Measurements from ENCODE around the gene ITGB2. TPM values are rescaled to one million over a fixed set of nuclear protein-coding genes. Genes with fewer than 3 reads are reported as not detected.
A peak's percentile ranks its signal among the peaks of the same experiment; 100 is the strongest.

The ITGB2 gene
- total RNA-seq (100 to 1,000 TPM; 159 to 165 TPM), polyA plus RNA-seq (847 TPM)

DNA sequence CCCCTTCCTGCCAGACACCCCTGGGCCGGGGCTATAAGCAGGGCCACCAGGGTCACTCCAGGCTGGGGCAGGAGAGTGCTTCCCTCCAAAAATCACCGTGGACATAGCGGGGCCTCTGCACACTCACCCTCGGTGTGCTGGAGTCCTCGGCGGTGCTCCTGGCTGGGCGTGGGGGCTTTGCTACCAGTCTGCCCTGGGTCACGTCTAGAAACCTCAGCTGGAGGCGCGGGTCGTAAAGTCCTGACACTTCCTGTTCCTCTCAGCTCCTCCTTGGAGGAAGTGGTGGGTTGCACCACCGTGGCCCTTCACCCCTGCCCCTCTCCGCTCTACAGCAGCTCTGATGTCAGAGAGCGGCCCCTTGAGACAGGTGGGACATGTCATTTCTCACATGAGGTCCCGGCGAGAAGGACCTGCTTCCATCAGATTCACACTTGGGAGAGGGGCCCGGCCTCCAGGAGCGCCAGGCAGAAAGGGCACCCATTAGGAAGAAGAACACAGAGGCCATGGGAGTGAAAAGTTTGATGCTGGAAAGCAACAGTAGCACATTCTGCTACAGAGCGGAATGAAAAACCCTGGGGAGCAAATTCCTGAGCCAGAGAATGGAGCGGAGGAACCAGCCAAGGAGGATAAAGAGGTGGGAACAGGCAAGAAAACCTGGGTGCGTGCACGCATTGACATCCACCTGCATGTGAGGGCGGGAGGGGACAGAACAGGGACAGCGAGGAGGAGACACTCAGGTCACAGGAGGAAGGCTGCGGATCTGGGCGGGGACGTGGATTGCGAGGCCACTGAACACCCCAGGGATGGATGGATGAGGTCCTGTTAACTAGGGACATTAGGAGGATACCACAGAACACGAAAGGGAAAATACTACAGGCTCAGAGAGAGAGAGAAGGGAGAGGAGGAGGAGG is at the start of gene ITGB2:
Gene ITGB2 (minus strand): TSS at position 206 of the 911 bp plus-strand sequence. CDS start 10,117 bp downstream, outside the sequence.
- POLR2A ChIA-PET, result interaction anchor here (0.5 to 2.4 kb wide), 4 partner anchors 10 to 1144 kb away, joined by 3 to 10 read pairs (median 3); partner anchors contain the start of gene SUMO3
- CTCF ChIA-PET, result interaction anchor here (0.8 to 12.5 kb wide), 4 partner anchors 10 to 121 kb away, joined by 3 to 219 read pairs (median 3); no protein-coding TSS in a partner anchor
- peak; percentile 49 to 81 (median 54) for DNase-seq
- Histone ChIP-seq H3K27me3 (ENCODE audit: insufficient read depth, low read length, poor library complexity, severe bottlenecking) (no peaks in the 10 kb centered on the region), H3K36me3 (ENCODE audit: insufficient read depth, low read length) (peaks cover 3% of the 10 kb centered on the region), H3K9me3 (ENCODE audit: low read length) (no peaks in the 10 kb centered on the region), H3K4me1 (ENCODE audit: insufficient read depth, low read length) (peaks cover 65% of the 10 kb centered on the region), H3K4me3 (ENCODE audit: low read length) (peak within 1 kb of the TSS; percentile 94), H3K27ac (ENCODE audit: low read depth, low read length) (peak within 1 kb of the TSS; percentile 71)
- Mint-ChIP-seq H3K4me1 (peaks cover 68 to 90% (median 82%) of the 10 kb centered on the region in 3 donors), H3K4me3 (peak within 1 kb of the TSS; percentile 95 to 100 (median 99)), H3K27ac (peak within 1 kb of the TSS; percentile 88 to 99 (median 97)), H3K9me3 (no peaks in the 10 kb centered on the region), H3K27me3 (no peaks in the 10 kb centered on the region), H3K36me3 (peaks cover 0 to 33% (median 6%) of the 10 kb centered on the region in 3 donors)

DNA sequence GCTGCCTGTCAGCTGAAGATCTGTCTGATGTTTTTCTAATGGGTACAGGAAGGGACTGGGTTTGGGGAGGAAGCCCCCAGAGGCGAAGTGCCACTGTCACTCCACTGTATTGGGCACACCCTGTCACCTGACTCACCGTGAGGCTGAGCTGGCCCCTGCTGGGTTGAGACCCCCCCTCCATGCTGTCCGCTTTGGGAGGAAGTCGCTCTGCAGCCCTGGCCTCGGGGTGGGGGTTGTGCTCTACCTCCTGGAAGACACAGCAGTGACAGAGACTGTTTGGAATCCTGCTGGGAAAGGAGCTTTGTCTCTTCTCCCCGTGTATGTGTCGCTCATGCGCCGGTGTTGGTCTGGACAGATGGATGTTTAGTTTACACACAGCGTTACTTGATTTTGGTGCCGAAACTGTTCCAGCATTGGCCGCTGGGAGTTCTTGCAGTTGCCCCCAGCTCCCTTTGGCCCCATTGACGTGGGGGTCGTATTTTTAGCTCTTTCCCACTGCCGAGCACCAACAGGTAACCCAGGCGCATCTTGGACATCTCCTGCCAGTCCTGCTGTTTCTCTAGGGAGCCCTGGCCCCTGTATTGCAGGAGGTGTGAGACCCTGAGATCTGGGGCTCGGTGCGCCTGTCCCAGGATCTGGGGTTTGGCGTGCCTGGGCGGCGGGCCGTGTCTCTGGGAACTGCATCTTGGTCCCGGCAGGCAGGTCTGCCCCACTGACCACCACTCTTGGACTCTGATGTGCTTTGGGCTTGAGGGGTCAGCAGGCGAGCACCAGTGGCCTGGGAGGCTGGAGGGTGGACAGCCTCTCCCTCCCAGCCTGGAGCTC is 49.4 kb upstream of the ITGB2 start:
- POLR2A ChIA-PET, result no interaction called here

DNA sequence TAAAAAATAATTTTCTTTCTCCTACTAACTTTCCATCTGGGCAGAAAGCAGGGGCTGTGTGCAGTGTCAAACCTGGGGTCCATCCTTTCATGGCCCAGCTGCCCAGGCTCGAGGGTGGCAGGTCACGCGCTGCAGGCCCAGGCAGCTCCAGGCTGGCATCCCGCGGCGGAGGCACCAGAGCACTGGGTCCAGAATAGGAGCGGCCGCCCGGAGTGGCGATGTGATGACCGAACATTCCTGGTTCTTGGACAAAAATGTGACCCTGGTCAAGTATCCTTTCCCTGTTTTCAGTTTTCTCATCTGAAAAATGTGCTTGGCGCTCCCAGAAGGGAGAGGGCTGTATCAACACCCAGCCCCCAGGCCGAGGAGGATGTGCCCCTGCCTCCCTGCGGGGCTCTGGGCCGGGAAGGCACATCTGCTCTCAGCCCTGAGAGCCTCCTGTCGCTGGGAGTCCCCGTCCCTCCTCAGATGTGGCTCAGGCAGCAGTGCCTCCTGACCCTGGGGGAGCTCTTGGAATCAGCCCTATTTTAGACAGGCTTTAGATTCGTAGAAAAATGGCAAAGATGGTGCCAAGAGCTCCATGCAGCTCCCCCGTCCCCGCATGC is 48.5 kb upstream of the ITGB2 start:
- Histone ChIP-seq H3K36me3 (ENCODE audit: insufficient read depth, low read length) (no peaks in the 10 kb centered on the region), H3K27ac (ENCODE audit: low read depth, low read length) (no peak overlapping the region), H3K4me3 (ENCODE audit: low read length) (no peak overlapping the region), H3K4me1 (ENCODE audit: insufficient read depth, low read length) (peaks cover 29% of the 10 kb centered on the region), H3K27me3 (ENCODE audit: insufficient read depth, low read length, poor library complexity, severe bottlenecking) (no peaks in the 10 kb centered on the region), H3K9me3 (ENCODE audit: low read length) (no peaks in the 10 kb centered on the region)
- peaks cover 34 to 50% (median 38%) of the 10 kb centered on the region in 3 donors for H3K4me1 Mint-ChIP-seq
- peak overlapping the region in 4 of 8 donors; percentile 42 to 84 (median 54) for H3K27ac Mint-ChIP-seq
- H3K4me3 Mint-ChIP-seq, result peak overlapping the region in 2 of 7 donors; percentile 60 to 68
- H3K36me3 Mint-ChIP-seq, result peaks cover 0 to 32% (median 10%) of the 10 kb centered on the region in 3 donors
- no peaks in the 10 kb centered on the region for H3K9me3 Mint-ChIP-seq
- ChIA-PET POLR2A (no interaction called here), CTCF (interaction anchor here (1.4 kb wide), 1 partner anchor 169 kb away, joined by 4 read pairs; no protein-coding TSS in a partner anchor)
- DNase-seq, result no peak
- no peaks in the 10 kb centered on the region for H3K27me3 Mint-ChIP-seq

More for the DNA sequence above, 49.4 kb upstream of the ITGB2 start:
- Mint-ChIP-seq H3K27me3 (no peaks in the 10 kb centered on the region), H3K9me3 (no peaks in the 10 kb centered on the region), H3K36me3 (peaks cover 0 to 33% (median 7%) of the 10 kb centered on the region in 3 donors), H3K4me1 (peaks cover 26 to 40% (median 29%) of the 10 kb centered on the region in 3 donors), H3K4me3 (peak overlapping the region in 3 of 7 donors; percentile 28 to 68 (median 60)), H3K27ac (peak overlapping the region in 3 of 8 donors; percentile 21 to 84 (median 42))
- H3K4me1 ChIP-seq (ENCODE audit: insufficient read depth, low read length), result peaks cover 21% of the 10 kb centered on the region
- H3K27me3 ChIP-seq (ENCODE audit: insufficient read depth, low read length, poor library complexity, severe bottlenecking), result no peaks in the 10 kb centered on the region
- H3K4me3 ChIP-seq (ENCODE audit: low read length), result no peak overlapping the region
- CTCF ChIA-PET, result interaction anchor here (1.4 kb wide), 1 partner anchor 168 kb away, joined by 4 read pairs; no protein-coding TSS in a partner anchor
- H3K27ac ChIP-seq (ENCODE audit: low read depth, low read length), result no peak overlapping the region
- no peaks in the 10 kb centered on the region for H3K36me3 ChIP-seq (ENCODE audit: insufficient read depth, low read length)
- DNase-seq, result peak in 1 of 5 donors; percentile 21
- no peaks in the 10 kb centered on the region for H3K9me3 ChIP-seq (ENCODE audit: low read length)

DNA sequence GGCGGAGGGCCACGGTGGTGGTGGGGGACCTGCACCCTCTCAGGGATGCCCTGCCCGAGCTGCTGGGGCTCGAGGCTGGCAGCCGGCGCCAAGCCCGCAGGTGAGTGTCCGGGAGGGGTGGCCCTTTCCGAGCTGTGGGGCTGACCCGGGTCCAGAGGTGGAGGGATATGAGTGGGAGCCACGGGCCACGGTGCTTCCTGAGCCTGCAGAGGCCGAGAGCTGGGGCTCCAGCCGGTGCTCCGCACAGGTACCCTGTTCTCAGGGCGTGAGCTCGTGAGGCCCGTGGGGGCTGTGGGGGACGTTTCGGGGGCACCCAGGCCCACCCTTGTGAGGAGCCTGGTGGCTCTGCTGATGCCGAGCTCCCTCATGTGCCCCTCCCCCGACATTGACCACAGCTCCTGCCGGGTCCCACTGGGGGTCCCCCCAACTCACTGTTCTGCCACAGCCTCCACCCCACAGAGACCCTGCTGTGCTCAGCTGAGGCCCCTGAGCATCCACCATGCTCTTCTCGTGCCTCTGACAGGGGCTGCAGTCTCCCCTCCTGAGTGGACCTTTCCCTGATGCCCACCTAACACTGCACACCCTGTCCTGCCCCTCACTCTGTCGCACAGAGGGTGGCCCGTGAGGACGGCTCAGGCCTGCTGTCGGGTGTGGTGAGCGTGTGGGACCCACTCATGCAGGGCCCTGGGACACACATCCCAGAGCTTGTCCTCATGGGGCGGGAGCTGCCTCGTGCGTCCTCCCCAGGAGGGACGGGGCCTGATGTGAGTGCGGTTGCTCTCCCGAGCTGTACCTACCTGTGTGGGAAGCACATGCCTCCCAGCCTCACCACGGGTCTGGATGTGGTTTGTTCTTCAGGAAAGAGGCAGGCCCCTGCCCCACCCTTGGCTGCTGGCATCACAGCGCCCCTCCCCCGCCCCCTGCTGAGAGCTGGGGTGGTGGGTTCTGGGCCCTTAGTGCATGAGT is 46.7 kb upstream of the ITGB2 start:
- H3K4me1 Mint-ChIP-seq, result peaks cover 35 to 61% (median 42%) of the 10 kb centered on the region in 3 donors
- Histone ChIP-seq H3K4me1 (ENCODE audit: insufficient read depth, low read length) (peaks cover 32% of the 10 kb centered on the region), H3K36me3 (ENCODE audit: insufficient read depth, low read length) (no peaks in the 10 kb centered on the region), H3K4me3 (ENCODE audit: low read length) (no peak overlapping the region), H3K27me3 (ENCODE audit: insufficient read depth, low read length, poor library complexity, severe bottlenecking) (no peaks in the 10 kb centered on the region), H3K9me3 (ENCODE audit: low read length) (no peaks in the 10 kb centered on the region), H3K27ac (ENCODE audit: low read depth, low read length) (no peak overlapping the region)
- no peak overlapping the region for H3K27ac Mint-ChIP-seq
- CTCF ChIA-PET, result interaction anchor here (1.0 kb wide), 1 partner anchor 161 kb away, joined by 3 read pairs; no protein-coding TSS in a partner anchor
- POLR2A ChIA-PET, result no interaction called here
- H3K27me3 Mint-ChIP-seq, result no peaks in the 10 kb centered on the region
- peak overlapping the region in 1 of 7 donors; percentile 32 for H3K4me3 Mint-ChIP-seq
- peaks cover 0 to 35% (median 13%) of the 10 kb centered on the region in 3 donors for H3K36me3 Mint-ChIP-seq
- DNase-seq, result no peak
- H3K9me3 Mint-ChIP-seq, result no peaks in the 10 kb centered on the region

DNA sequence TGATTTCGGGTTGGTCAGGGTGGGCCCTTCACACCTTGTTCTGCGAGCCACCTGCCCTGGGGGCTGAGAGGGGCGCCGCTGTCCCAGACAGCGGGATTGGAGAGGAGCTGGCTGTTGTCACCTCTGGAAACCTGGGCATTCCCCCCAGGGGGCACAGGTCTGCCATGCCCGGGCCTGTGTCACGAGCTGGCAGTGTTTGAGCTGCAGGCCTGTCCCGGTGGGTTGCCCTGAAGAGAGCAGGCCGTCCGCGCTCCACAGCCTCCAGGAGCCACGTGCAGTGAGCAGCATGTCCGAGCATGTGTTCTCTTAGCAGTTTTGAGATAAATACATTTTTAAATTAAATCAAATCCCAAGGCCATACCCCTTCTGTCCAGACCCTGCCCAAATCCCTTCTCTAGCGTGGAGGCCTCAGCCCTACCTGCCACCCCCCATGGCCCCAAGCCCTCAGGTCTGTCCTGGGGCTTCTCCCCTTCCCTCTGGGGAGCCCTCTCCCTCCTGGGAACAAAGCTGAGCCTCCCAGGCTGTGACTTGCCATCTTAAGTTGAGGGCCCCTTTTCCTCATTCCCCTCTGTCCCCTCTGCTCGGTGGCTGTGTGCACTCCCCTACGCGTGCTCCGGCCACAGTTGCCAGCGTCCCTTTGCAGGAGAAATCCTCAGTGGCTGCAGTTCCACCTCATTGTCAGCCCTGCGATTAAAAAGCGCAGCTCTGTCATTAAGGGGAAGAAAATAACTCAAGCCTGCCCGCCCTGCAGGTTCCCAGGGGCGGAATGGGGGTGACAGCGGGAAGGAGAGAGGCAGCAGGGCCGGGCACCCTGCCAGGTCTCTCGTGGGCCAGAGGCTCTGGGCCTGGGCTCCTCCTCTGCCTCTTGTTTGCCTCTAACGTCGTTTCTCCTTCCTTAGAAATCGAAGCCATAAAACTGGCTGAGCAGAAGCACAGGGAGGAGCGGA is 45.7 kb upstream of the ITGB2 start:
- Histone ChIP-seq H3K9me3 (ENCODE audit: low read length) (no peaks in the 10 kb centered on the region), H3K27me3 (ENCODE audit: insufficient read depth, low read length, poor library complexity, severe bottlenecking) (no peaks in the 10 kb centered on the region), H3K36me3 (ENCODE audit: insufficient read depth, low read length) (peaks cover 5% of the 10 kb centered on the region), H3K27ac (ENCODE audit: low read depth, low read length) (no peak overlapping the region), H3K4me3 (ENCODE audit: low read length) (no peak overlapping the region), H3K4me1 (ENCODE audit: insufficient read depth, low read length) (peaks cover 32% of the 10 kb centered on the region)
- peaks cover 0 to 39% (median 18%) of the 10 kb centered on the region in 3 donors for H3K36me3 Mint-ChIP-seq
- H3K4me3 Mint-ChIP-seq, result peak overlapping the region in 3 of 7 donors; percentile 38 to 63 (median 39)
- ChIA-PET POLR2A (no interaction called here), CTCF (interaction anchor here (1.0 to 4.6 kb wide), 3 partner anchors 17 to 171 kb away, joined by 3 to 22 read pairs (median 4); no protein-coding TSS in a partner anchor)
- DNase-seq, result no peak
- peaks cover 35 to 65% (median 42%) of the 10 kb centered on the region in 3 donors for H3K4me1 Mint-ChIP-seq
- H3K27me3 Mint-ChIP-seq, result no peaks in the 10 kb centered on the region
- H3K9me3 Mint-ChIP-seq, result no peaks in the 10 kb centered on the region
- H3K27ac Mint-ChIP-seq, result no peak overlapping the region
